Stimulated activated naive CD4-positive, alpha-beta T cell (primary cell): ENCODE measurements around the gene SH3BP1.
"Not testable (repeated sequence)": the region's sequence is repeated elsewhere in the genome, so short reads cannot be mapped to it uniquely, and the experiment has no call there.

Experiments used
- DNase-seq, 6 experiments: peaks; one replicate each; lab custom pipeline; 2025; lab: John Stamatoyannopoulos, UW

Gene SH3BP1, protein sequence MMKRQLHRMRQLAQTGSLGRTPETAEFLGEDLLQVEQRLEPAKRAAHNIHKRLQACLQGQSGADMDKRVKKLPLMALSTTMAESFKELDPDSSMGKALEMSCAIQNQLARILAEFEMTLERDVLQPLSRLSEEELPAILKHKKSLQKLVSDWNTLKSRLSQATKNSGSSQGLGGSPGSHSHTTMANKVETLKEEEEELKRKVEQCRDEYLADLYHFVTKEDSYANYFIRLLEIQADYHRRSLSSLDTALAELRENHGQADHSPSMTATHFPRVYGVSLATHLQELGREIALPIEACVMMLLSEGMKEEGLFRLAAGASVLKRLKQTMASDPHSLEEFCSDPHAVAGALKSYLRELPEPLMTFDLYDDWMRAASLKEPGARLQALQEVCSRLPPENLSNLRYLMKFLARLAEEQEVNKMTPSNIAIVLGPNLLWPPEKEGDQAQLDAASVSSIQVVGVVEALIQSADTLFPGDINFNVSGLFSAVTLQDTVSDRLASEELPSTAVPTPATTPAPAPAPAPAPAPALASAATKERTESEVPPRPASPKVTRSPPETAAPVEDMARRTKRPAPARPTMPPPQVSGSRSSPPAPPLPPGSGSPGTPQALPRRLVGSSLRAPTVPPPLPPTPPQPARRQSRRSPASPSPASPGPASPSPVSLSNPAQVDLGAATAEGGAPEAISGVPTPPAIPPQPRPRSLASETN

DNA sequence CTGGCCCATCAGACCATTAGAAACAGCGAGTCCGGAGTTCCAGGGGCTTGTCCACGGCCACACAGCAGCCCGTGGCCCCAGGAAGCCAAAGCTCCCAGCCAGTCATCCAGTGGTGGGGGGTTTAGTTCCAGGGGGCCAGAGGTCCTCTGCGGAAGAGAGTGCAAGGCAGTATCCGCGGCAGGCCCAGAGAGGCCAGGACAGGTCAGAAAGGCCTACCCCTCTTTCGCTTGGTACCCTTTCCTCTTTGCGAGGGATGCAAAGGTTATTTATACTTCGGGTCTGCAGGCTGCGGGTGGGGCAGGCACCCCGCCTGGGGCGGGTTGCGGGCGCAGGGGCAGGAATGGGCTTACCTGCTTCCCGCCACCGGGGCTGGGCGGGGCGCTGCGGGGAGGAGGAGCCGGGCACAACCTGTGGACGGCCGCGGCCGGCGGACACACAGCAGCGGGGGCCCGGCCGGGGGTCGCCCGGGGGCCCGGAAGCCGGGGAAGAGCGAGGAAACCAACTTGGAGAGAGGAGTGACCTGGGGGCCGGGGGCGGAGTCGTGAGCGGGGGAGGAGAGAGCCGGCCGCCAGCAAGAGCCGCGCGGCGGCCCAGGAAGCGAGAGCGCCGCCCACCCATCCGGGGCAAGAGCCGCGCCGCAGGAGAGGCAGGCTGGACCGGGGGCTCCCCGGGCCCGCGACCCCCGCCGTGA is at the start of gene SH3BP1:
SH3BP1 (plus strand) TSS at position 600 of the 691 bp plus-strand sequence. CDS start 119 bp downstream, outside the sequence.
- peak; percentile 24 to 54 (median 39) for DNase-seq

DNA sequence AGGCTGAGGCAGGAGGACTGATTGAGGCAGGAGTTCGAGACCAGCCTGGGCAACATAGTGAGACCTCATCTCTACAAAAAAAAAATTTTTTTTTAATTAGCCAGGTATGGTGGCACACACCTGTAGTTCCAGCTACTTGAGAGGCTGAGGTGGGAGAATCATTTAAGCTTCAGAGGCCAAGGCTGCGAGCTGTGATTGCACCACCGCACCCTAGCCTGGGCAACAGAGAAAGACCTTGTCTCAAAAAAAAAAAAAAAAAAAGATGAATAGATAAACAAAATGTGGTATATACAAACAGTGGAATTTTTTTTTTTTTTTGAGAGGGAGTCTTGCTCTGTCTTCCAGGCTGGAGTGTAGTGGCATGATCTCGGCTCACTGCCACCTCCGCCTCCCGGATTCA is 48.4 kb upstream of the SH3BP1 start:
- DNase-seq, result not testable (repeated sequence)

DNA sequence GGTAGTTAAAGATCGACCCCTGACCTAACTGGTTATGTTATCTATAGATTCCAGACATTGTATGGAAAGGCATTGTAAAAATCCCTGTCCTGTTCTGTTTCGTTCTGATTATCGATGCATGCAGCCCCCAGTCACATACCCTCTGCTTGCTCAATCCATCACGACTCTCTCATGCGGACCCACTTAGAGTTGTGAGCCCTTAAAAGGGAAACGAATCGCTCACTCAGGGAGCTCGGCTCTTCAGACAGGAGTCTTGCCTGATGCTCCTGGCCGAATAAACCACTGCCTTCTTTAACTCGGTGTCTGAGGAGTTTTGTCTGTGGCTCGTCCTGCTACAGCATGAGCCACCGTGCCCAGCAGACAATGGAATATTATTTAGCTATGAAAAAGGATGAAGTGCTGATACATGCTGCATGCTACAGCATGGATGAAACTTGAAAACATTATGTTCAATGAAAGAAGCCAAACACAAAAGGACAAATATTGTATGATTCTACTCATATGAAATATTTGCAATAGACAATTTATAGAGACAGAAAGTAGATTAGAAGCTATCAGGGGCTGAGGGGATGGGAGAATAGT is 47.6 kb upstream of the SH3BP1 start:
- no peak for DNase-seq

DNA sequence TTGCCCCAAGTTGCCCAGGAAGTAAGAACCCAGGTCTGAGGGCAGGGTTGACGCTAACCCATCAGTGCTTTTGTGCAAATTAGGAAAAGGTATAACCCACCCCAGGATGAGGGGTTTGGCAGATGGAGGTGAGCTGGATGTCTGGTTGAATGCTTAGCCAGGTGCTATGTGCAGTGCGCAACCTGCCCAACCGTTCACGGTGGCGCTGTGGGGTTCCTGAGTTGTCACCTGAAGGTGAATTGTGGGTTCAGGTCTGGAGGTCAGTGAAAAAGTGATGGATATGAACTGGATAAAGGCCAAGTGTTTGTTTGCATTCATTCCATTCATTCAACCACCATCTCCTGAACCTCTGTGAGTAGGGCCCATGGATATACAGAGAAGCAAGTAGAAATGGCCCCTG is 45.2 kb upstream of the SH3BP1 start:
- no peak for DNase-seq

DNA sequence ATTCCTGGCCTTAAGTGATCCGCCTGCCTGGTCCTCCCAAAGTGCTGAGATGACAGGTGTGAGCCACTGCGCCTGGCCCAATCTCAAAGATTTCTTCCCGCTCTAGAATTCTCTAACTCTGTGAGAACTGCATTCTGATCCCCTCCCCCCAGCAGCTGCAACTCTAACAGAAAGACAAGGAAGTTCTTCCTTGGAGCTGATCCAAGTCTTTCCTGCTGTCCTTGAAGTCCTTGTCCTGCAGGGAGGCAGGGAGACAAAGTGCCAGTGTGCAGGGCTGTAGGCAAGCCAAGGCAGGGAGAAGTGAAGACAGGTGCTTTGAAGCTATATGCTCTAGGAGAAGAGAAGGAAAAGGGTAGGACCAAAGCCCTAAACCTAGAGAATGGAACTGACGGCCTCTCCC is 40.3 kb upstream of the SH3BP1 start:
- no peak for DNase-seq

DNA sequence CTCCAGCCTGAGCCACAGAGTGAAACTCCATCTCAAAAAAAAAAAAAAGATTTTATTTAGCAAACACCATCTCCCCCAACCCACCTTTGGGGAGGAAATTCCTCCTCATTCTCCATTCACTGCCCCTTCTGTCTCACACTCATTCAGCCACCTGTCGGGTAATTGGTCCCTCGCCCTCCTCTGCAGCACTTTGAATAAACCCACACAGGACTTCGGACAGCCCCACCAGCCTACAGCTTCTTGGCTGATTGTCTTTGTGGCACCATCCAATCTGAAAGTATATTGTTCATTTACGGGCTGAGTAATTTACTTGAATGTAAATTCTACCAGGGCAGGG is 38.3 kb upstream of the SH3BP1 start:
- no peak for DNase-seq

DNA sequence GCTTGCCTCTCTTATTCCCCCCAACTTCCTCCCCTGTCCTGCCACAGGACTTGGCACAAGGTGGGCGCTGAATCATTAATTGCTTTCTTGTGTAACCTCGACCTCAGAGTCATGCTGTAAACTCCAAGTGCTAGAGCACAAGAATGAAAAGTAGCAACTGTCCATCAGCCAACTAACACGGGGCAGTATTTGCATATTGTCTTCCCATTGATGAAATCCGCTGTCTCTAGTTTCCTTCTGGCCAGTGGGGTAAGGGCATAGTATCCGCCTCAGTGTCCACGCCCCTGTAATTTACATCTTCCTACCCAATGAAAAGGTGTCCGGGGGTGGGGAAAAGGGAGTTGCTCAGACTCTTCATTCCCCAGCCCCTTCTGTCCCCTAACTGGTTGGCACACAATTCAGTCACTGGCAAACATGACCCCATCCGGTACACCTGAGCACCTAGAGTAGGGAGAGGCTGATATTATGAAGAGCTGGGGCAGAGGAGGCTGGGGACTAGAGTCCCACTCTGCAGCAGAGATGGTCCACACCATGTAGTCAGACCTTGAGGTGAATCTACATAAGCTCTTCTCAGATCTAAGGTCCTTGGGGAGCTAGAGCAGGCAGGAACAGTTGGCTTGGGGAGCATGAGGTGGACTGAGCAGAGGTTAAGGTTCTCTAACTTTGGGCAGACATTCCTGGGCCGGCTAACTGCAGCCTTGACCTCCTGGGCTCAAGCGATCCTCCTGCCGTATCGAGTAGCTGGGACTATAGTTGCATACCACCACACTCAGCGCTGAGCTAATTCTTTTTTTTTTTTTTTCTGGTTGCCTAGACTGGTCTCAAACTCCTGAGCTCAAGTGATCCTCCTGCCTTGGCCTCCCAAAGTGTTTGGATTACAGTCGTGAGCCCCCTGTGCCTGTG is 37.7 kb upstream of the SH3BP1 start:
- no peak for DNase-seq

DNA sequence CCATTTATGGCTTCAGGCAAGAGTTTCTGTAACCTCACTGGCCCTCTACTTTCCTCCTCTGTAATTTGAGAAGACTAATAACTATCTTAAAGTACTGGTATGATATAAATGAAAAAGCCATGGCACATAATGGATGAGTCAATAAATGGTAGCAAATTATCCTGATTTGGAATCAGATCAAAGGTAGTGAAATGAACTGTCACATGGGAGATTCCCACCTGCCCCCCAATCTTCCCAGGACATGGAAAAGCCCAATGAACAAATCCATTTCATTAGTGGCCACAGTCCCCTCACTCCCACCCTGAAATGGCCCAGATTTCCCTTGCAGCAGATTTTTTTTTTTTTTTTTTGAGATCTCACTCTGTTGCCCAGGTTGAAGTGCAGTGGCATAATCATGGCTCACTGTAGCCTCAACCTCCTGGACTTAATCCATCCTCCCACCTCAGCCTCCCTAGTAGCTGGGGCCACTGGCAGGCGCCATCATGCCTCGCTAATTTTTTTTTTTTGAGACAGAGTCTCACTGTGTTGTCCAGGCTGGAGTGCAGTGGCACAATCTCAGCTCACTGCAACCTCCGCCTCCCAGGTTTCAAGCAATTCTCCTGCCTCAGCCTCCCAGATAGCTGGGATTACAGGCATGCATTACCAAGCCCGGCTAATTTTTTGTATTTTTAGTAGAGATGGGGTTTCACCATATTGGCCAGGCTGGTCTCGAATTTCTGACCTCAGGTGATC is 36.8 kb upstream of the SH3BP1 start:
- DNase-seq, result not testable (repeated sequence)

DNA sequence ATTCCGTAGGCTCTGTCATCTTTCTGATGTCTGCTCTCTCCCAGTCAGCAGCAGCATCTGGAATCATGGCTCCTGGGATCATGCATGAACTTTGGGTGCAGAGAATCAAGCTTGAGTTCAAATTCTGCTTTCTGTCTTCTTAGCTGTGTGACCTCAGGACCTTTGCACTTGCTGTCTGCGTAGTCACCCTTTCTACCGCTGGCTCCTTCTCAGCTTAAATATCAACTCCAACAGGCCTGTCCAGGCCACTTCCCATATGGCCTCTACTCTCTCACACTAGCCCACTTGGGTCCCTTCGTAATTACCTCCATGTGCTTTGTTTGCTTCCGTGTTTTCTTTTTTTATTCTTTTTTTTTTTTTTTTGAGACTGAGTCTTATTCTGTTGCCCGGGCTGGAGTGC is 35.4 kb upstream of the SH3BP1 start:
- DNase-seq, result no peak

DNA sequence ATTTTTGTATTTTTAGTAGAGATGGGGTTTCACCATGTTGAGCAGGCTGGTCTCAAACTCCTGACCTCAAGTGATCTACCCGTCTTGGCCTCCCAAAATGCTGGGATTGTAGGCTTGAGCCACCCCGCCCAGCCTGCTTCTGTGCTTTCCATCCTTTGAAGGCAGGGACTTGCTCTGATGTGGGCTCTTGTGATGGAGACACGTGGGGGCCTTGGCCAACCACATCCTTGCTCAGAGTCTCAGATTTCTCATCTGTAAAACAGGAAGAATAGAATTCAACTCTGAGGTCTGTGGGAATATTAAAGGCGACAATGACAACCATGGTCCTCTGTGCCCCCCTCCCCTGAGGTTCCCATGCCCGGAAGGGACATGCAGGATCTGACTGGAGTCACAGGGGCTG is 34.6 kb upstream of the SH3BP1 start:
- peak; percentile 49 to 78 (median 66) for DNase-seq

DNA sequence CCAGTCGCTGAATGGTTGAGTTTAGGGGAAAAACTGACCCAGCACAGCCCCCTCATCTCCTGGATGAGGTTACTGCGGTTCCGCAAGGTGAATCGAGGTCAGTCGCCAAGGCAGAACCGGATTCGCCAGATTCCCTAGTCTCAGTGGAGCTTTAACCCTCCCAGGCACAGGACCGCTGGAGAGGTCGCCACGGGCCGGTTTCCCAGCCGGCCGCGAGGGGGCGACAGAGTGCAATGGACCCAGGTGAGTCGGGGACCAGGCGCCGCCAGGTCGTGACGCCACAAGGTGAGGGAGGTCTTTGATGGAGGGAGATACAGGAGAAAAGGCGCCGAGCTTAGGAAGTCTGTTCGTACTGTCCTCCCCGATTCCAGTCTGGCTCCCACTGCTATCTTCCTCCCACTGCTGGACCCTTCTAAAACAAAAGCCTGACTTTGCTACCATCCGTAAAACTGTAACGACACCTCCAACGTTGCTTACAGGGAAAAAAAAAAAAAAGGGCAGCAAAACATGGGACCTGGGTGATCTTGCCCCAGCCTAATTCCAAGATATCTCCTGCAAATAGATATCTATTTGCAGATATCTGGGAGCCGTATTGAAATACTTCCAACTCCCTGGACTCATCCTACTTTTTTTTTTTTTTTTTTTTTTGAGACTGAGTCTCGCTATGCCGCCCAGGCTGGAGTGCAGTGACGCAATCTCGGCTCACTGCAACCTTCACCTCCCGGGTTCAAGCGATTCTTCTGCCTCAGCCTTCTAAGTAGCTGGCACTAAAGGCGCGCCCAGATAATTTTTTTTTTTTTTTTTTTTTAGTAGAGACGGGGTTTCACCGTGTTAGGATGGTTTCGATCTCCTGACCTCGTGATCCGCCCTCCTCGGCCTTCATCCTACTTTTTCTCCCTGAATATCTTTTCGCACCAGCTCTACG is 32.2 kb upstream of the SH3BP1 start:
- peak; percentile 75 to 92 (median 86) for DNase-seq

DNA sequence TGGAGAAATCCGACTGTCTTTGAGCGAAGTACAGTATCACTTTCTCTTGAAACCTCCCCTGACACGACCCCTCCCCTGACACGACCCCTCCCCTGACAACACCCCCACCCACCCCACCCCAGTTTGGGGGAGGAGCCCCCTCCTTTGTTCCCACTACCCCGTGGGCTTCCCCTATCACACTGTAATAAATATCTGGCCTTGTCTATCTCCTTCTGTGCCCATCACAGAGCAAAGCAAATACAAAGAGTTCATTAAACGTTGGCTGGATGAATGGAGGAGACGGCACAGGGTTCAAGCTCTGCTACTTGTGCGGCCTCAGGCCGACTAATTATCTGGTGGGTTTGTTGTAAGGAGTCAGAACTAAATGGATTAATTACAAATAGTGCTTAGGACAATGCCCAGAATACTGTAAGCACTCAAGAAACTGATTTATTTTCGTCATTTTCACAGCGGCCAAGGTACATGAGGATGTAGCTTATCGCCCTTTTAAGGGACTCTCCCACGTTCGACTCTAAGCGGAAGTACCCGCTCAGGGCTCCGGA is 31.5 kb upstream of the SH3BP1 start:
- DNase-seq, result peak in 2 of 6 experiments; percentile 28 to 35

DNA sequence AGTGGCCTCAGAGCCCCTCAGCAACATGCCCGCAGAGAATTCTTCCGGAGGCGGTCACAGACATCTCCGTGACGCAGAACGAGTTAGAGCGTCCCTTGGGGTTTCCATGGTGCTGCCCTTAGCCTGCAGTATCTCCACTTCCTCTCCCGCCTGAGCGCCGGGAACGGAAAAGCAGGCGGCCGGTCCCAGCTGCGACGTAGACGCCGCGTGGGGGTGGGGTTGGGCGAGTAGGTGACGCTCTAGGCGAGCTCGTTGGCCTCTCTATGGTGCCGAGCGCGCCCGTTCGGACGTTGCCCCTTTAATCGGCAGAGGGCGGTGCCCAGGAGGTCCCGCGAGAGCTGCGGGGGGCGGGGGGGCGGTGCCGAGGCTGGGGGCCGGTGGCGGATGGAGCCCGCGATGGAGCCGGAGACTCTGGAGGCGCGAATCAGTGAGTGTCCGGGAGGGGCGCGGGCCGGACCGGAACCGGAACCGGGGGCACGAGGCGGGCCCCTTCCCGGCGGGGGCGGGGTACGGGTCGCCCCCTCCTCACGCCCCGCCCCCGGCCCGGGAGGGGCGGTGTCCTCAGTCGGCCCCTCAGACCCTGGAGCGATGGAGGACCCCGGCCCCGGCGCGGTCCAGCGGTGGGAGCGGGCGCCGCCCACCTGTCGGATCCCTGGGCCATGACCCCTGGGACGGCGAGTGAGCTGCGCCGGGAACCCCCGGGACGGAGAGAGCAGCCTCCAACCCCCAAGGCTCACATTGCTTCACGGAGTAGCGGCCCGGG is 30.8 kb upstream of the SH3BP1 start, which contains the start of gene GGA1:
GGA1 (plus strand) TSS at position 358 of the 763 bp plus-strand sequence; CDS start at position 385, 27 bp downstream.
- DNase-seq, result peak; percentile 91 to 97 (median 96)

DNA sequence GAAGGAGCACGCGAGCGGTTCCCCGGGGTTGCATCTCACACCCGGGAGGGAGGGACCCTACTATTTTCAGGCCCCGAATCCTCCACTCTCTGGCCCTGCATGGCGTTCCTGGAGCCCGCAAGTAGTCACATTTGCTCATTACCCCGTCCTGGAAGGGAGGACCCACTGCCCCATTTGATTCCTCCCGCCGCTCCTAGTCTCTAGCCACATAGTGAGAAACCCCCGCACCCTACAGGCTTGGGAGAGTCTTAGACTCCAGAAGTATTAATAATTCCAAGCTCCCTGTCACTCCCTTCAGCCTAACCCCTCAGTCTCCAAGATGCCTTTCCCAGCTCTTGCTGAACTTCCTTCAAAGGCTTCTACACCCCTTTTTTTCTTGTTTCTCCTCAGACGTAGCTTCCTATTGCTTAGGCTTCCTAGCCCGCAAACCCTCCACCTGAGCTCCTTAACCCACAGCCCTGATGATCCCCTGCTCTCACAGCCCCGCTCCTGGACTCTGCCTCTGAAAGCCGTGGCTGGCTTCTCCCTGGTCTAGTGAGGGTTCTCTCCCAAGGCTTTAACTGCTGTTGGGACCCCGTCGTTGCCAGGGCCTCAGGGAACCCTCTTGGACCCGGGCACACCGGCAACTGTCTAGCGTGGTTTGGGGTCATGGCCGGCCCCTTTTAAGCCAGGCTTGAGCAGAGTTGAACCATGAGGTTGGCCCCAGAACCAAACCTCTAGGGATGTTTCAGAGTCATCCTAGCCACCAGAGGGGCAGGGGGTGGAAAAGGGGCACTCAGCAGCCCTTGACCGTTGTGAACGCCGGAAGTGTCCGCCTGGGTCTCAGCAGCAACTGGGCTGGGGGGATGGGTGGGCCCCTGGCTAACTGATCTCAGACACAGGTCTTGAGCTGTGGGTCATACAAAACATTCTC is 30.0 kb upstream of the SH3BP1 start:
- peak in 1 of 6 experiments; percentile 26 for DNase-seq

DNA sequence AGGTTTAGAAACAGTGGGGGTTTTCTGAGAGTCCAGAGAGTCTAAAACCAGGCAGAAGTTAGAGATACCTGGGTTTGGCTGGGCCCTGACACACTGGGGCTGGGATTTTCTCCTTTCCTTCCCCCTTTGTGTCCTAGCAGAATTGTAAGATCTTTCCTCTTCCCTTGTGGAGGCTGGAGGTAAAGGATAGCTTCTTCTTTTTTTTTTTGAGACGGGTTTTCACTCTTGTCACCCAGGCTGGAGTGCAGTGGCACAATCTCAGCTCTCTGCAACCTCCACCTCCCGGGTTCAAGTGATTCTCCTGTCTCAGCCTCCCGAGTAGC is 29.4 kb upstream of the SH3BP1 start:
- DNase-seq, result not testable (repeated sequence)

DNA sequence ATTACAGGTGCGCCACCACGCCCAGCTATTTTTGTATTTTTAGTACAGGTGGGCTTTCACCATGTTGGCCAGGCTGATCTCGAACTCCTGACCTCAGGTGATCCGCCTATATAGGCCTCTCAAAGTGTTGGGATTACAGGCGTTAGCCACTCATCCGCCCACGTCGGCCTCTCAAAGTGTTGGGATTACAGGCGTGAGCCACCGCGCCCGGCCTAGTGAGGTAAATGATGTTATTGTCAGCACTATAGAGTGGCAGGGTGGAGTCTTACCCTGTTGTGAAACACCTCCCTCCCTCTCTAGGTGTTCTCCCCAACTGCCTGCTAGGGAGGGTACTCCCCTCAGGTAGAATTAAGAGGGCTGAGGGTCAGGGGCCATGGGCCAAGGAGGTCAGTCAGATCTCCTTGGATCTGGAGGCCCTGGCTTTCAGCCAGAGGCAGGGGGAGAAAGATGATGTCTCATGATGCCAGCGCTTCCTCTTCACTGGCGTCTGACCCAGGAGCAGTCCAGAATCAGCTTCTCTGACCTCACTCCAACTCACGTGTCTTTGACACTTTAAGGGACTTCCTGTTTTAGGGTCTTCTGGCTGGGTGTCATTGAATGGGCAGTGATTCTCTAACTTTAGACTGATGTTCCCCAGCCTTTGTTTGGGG is 28.9 kb upstream of the SH3BP1 start:
- DNase-seq, result no peak

DNA sequence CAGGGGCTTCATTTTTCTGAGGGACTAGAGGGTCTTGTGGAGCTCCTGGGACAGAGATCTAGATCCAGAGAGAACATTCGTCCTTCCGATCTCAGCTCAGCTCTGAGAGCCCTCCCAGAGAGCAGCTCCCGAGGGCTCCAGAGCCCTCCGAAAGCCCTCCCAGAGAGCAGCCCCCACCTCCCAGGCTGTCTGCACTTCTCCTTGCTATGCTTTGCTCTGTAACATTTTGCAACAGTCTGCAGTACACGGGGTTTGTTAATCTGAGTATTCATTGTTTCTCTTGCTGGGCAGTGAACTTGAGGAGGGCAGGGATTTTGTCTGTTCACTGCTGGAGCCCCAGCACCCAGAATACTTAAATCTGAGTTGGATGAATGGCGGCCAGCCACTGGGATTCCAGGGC is 28.3 kb upstream of the SH3BP1 start:
- DNase-seq, result no peak
